Fibroblast of gingiva (primary cell): ENCODE results near the gene HIVEP3.

ENCODE experiments used
- DNase-seq: peaks from one replicate; pipeline ENCODE4 v3.0.0-alpha.2; 2011; ENCODE audit warnings: low read depth

Gene HIVEP3

GRCh38 chr1:41894101-41894807 lies 24.5 kb downstream of the HIVEP3 start:
- DNase-seq, result no peak

- DNase-seq, result no peak
Measured at GRCh38 chr1:41892301-41892781, 26.4 kb downstream of the HIVEP3 start.

GRCh38 chr1:41891199-41891896 lies 27.4 kb downstream of the HIVEP3 start:
- DNase-seq, result no peak

GRCh38 chr1:41890825-41891198 lies 27.9 kb downstream of the HIVEP3 start:
- DNase-seq, result no peak

GRCh38 chr1:41889506-41890414 lies 29.0 kb downstream of the HIVEP3 start:
- DNase-seq, result no peak

GRCh38 chr1:41888756-41889155 lies 30.0 kb downstream of the HIVEP3 start:
- DNase-seq, result no peak

GRCh38 chr1:41887365-41887764 lies 31.4 kb downstream of the HIVEP3 start:
- no peak for DNase-seq

- no peak for DNase-seq
Measured at GRCh38 chr1:41884256-41885230, 34.2 kb downstream of the HIVEP3 start.

GRCh38 chr1:41883507-41883906 lies 35.2 kb downstream of the HIVEP3 start:
- no peak for DNase-seq

GRCh38 chr1:41882486-41882885 lies 36.2 kb downstream of the HIVEP3 start:
- DNase-seq, result no peak

GRCh38 chr1:41882068-41882477 lies 36.6 kb downstream of the HIVEP3 start:
- DNase-seq, result no peak

GRCh38 chr1:41880950-41881885 lies 37.5 kb downstream of the HIVEP3 start:
- DNase-seq, result no peak

- no peak for DNase-seq
Measured at GRCh38 chr1:41880261-41880660, 38.5 kb downstream of the HIVEP3 start.

- no peak for DNase-seq
Measured at GRCh38 chr1:41879617-41880016, 39.1 kb downstream of the HIVEP3 start.

GRCh38 chr1:41878911-41879310 lies 39.8 kb downstream of the HIVEP3 start:
- no peak for DNase-seq

GRCh38 chr1:41878495-41878894 lies 40.2 kb downstream of the HIVEP3 start:
- no peak for DNase-seq

GRCh38 chr1:41876576-41877445 lies 41.9 kb downstream of the HIVEP3 start:
- DNase-seq, result no peak

GRCh38 chr1:41875487-41875886 lies 43.2 kb downstream of the HIVEP3 start:
- no peak for DNase-seq

- DNase-seq, result no peak
Measured at GRCh38 chr1:41874903-41875411, 43.8 kb downstream of the HIVEP3 start.
